ENCODE results near the gene SIK1.

DNA sequence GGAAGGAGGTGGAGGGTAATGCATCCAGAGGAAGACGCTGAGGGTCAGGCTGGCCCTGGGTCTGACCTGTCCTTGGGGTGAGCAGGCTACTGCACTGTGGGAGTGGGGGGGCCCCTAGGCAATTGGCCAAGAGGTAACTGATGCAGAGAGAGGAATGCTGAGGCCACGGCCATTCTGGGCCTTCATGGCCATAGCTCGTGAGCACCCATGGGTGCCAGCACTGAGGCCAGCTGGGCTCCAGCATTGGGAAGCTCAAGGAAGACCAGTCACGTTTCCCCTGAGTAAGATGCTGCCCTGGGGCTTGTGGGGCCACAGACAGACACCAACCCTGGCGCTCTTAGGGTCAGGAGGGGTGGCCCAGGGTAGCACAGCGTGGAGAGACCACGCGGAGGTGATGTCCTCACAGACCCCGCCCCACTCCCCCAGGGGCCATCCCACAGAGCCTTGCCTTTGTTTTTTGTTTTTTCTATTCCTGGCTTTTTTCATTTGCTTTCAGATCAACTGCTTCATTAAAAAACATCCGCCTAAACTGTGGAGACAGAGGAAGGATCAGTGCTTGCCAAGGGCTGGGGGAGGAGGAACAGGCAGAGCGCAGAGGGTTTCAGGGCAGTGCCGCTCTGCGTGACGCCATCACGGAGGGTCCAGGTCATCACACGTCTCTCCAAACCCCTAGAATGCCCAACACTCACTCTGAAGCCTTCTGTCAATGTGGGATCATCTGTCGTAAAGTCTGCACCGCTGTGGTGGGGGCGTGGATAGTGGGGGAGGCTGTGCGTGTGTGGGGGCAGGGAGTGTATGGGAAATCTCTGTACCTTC is 61.1 kb downstream of the SIK1 start:
- no peak for TF ChIP-seq CTCF (IDR thresholded peaks at IDR 0.05; ENCODE audit: low read depth, low read length)
- TF ChIP-seq MAX (IDR thresholded peaks at IDR 0.05; ENCODE audit: low read depth, low read length) = no peak
- no peak for TF ChIP-seq POLR2A (IDR thresholded peaks at IDR 0.05; ENCODE audit: extremely low read depth, insufficient read length)
